Thoracic aorta (tissue), 2 donors: ENCODE data around the gene COCH. TPM values are rescaled to one million over a fixed set of nuclear protein-coding genes. Genes with fewer than 3 reads are reported as not detected.
"Not testable (repeated sequence)": the region's sequence is repeated elsewhere in the genome, so short reads cannot be mapped to it uniquely, and the experiment has no call there.

ENCODE experiments used
- ATAC-seq: fragments of 150-250 bp; one replicate; pipeline ENCODE4 v1.8.0; 2017; ENCODE audit warnings: low read depth; ENCODE audit not compliant: insufficient number of reproducible peaks, low FRiP score
- DNase-seq: peaks from one replicate; pipeline ENCODE4 v3.0.0-alpha.2; 2020; ENCODE audit warnings: low spot score
- H3K27ac ChIP-seq, 2 donors: fragments of 200-600 bp; sonication (generic); 1 replicate in 1 of 2; 2 replicates in 1 of 2; pipeline ENCODE4 v1.5.1; 2016; ENCODE audit warnings: mild to moderate bottlenecking in 2 of 2, moderate library complexity in 2 of 2
- H3K27me3 ChIP-seq: fragments of 200-600 bp; sonication (generic); replicated peaks from 2 replicates; pipeline ENCODE4 v1.6.0; 2016; ENCODE audit warnings: mild to moderate bottlenecking; ENCODE audit not compliant: insufficient read depth
- H3K36me3 ChIP-seq: fragments of 200-600 bp; sonication (generic); one replicate; pipeline ENCODE4 v1.5.1; 2016
- H3K4me1 ChIP-seq, 2 donors: fragments of 200-600 bp; sonication (generic); 1 replicate in 1 of 2; 2 replicates in 1 of 2; pipeline versions ENCODE4 v1.5.1 to v1.6.0; 2016; ENCODE audit warnings: low read depth in 2 of 2, mild to moderate bottlenecking in 1 of 2; ENCODE audit not compliant: control insufficient read depth in 1 of 2
- H3K4me3 ChIP-seq: fragments of 200-600 bp; sonication (generic); 2 replicates; pipeline ENCODE4 v1.5.1; 2016; ENCODE audit warnings: mild to moderate bottlenecking
- H3K9me3 ChIP-seq: fragments of 200-600 bp; sonication (generic); 2 replicates; pipeline ENCODE4 v1.5.1; 2016
- total RNA-seq, 2 donors: library from RNA; depleted of rRNA; stranded (reverse); fragments of >200 nt; gene quantifications; one replicate each; pipeline versions ENCODE4 v1.1.0 to v1.2.3, GENCODE V29; 2016
- TF ChIP-seq, protein P1 (sequence below): fragments of 200-600 bp; sonication (generic); IDR thresholded peaks from one replicate; pipeline ENCODE4 v1.5.1; 2019; ENCODE audit warnings: antibody characterized with exemption

The COCH gene
- total RNA-seq, 2 donors from 2014 or later, result 1.5 to 9.9 TPM

DNA sequence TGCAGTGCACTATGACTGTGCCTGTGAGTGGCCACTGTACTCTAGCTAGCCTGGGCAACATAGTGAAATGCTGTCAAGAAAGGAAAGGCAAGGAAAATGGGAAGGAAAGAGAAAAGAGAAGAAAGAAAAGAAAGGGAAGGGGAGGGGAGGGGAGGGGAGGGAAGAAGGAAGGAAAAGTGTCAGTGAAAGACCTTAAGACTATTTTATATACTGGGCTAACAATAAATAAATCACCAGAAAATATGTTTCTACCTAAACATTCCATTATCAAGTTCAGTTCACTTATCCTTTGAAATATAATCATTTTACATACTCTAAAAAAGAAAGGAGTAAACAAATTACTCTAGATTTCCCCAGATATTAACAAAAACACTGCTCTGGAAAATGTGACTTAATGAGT, 22.1 kb downstream of the COCH start:
- no peaks in the 10 kb centered on the region for H3K9me3 ChIP-seq
- H3K36me3 ChIP-seq, result peaks cover 7% of the 10 kb centered on the region
- no peak for DNase-seq
- TF ChIP-seq, protein P1, sequence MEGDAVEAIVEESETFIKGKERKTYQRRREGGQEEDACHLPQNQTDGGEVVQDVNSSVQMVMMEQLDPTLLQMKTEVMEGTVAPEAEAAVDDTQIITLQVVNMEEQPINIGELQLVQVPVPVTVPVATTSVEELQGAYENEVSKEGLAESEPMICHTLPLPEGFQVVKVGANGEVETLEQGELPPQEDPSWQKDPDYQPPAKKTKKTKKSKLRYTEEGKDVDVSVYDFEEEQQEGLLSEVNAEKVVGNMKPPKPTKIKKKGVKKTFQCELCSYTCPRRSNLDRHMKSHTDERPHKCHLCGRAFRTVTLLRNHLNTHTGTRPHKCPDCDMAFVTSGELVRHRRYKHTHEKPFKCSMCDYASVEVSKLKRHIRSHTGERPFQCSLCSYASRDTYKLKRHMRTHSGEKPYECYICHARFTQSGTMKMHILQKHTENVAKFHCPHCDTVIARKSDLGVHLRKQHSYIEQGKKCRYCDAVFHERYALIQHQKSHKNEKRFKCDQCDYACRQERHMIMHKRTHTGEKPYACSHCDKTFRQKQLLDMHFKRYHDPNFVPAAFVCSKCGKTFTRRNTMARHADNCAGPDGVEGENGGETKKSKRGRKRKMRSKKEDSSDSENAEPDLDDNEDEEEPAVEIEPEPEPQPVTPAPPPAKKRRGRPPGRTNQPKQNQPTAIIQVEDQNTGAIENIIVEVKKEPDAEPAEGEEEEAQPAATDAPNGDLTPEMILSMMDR, result no peak
- H3K27me3 ChIP-seq, result no peaks in the 10 kb centered on the region
- H3K27ac ChIP-seq, result no peak overlapping the region
- no peaks in the 10 kb centered on the region for H3K4me1 ChIP-seq
- no peak overlapping the region for H3K4me3 ChIP-seq
- no peak for ATAC-seq

DNA sequence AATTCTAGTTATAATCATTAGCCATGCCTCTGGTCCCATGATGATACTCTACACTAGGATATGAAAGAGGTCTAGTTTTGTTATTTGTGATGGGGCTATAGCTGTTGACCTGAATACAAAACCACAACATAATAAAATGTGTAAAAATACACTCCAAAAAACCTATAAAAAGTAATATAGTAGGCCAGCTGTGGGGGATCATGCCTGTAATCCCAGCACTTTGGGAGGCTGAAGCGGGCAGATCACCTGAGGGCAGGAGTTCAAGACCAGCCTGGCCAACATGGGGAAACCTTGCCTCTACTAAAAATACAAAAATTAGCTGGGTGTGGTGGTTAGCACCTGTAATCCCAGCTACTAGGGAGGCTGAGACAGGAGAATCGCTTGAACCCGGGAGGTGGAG, 22.8 kb downstream of the COCH start:
- not testable (repeated sequence) for ATAC-seq, H3K4me3 ChIP-seq, H3K9me3 ChIP-seq, H3K4me1 ChIP-seq, H3K27me3 ChIP-seq, H3K36me3 ChIP-seq, H3K27ac ChIP-seq, DNase-seq

DNA sequence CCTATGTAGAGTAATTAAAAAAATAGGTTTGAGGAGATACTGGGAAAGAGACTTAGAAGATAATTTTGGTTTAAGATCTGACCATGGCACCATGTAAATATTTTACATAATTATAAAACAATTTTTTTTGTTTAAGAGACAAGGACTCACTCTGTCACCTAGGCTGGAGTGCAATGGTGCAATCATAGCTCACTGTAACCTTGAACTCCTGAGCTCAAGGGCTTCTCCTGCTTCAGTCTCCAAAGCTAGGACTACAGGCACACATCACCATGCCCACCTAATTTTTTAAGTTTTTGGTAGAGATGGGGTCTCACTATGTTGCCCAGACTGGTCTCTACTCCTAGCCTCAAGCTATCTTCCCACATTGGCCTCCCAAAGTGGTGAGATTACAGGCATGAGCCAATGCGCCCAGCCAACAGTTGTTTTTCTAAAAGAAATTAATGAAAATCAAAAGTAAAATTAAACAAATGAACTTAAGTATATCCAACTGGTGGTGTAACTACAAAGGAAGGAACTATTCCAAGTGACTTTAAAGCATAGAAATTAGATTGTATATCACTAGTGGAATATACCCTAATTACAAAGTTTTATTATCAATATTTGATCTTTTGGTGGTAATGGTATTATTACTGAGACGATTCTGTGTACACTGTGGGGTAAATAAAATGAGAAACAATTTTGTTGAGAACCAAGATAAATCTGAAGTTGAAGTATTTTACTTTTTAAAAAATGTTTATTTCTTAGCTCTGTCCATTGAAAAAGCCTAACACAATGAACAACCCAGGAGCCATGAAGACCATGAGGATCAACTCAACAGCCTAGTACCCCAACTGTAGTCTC, 29.1 kb downstream of the COCH start:
- ATAC-seq (no peak), DNase-seq (no peak)
- no peaks in the 10 kb centered on the region for H3K9me3 ChIP-seq
- TF ChIP-seq, protein P1, result no peak
- H3K4me1 ChIP-seq, result no peaks in the 10 kb centered on the region
- H3K27me3 ChIP-seq, result no peaks in the 10 kb centered on the region
- no peak overlapping the region for H3K4me3 ChIP-seq
- peaks cover 4% of the 10 kb centered on the region for H3K36me3 ChIP-seq
- H3K27ac ChIP-seq, result no peak overlapping the region

DNA sequence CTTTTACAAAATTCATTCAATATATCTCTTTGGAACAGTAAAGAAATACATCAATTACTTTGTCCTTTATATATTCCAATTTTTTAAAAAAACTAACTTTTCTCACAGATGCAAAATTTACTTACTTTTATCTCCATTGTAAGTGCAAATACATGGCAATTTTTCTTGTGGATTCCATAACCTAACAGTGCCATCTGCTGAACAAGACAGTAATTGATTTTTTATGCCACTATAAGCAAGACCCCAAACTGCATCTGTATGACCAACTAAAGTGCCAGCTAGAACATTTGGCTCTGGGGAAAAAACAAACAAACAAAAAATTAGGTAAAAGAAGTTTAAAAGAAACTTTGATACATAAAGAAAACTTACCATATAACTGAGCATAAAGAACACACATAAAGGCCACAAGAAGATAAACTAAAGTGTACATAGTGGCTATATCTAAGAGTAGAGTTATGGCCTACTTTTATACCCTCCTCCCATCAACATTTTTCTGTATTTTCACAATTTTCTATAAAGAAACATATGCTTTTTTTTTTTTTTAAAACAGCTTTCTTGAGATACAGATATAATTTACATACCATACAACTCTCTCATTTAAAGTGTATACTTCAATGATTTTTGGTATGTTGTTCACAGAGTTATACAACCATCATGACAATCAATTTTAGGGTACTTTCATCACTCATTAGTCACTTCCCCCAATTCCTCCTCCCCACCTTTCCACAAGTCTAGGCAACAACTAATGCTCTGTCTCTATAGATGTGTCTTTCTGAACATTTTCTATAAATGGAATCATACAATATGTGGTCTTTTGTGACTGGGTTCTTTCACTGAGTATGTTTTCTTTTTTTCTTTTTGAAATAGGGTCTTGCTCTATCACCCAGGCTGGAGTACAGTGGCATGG, 32.6 kb downstream of the COCH start:
- no peaks in the 10 kb centered on the region for H3K27me3 ChIP-seq
- ATAC-seq (no peak), DNase-seq (no peak)
- H3K4me3 ChIP-seq, result no peak overlapping the region
- TF ChIP-seq, protein P1, result no peak
- H3K4me1 ChIP-seq, result no peaks in the 10 kb centered on the region
- peaks cover 8% of the 10 kb centered on the region for H3K36me3 ChIP-seq
- no peaks in the 10 kb centered on the region for H3K9me3 ChIP-seq
- no peak overlapping the region for H3K27ac ChIP-seq

DNA sequence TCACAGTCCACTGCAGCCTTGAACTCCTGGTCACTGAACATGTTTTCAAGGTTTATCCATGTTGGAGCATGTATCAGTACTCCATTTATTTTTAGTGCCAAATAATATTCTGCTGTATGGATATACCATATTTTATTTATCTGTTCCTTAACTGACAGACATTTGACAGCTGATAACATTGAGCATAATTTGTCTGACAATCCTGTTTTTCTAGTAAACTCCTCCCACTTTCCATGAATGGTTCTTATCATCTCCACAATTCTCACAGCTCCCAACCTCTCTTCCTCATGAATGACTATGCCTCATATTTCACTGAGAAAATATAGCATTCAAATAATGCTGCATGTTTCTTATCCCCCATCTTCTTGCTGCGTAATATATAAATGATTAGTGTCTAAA, 33.3 kb downstream of the COCH start:
- DNase-seq (no peak), ATAC-seq (no peak)
- no peaks in the 10 kb centered on the region for H3K9me3 ChIP-seq
- no peaks in the 10 kb centered on the region for H3K4me1 ChIP-seq
- peaks cover 8% of the 10 kb centered on the region for H3K36me3 ChIP-seq
- H3K4me3 ChIP-seq, result no peak overlapping the region
- TF ChIP-seq, protein P1, result no peak
- no peaks in the 10 kb centered on the region for H3K27me3 ChIP-seq
- no peak overlapping the region for H3K27ac ChIP-seq
